ENCODE data around the gene DIP2C. TPM values are rescaled to one million over a fixed set of nuclear protein-coding genes. Genes with fewer than 3 reads are reported as not detected.

The DIP2C gene
- total and polyA plus RNA-seq, 7 experiments from 2014 or later, result 1.1 to 8.7 (median 4.5) TPM

GRCh38 chr10:224571-224970, 464.9 kb downstream of the DIP2C start:
- no peaks in the 10 kb centered on the region for H3K27me3 Mint-ChIP-seq
- ChIA-PET POLR2A (no interaction called here), CTCF (no interaction called here)
- Histone ChIP-seq H3K27ac (ENCODE audit: low read depth, low read length) (no peak overlapping the region), H3K4me3 (ENCODE audit: low read length) (no peak overlapping the region), H3K9me3 (ENCODE audit: control insufficient read depth in 2 of 3, low read length in 3 of 3) (no peaks in the 10 kb centered on the region), H3K4me1 (ENCODE audit: control insufficient read depth in 2 of 2, insufficient read depth in 2 of 2, low read length in 2 of 2) (peaks cover 0 to 6% of the 10 kb centered on the region in 2 donors), H3K36me3 (ENCODE audit: control insufficient read depth in 2 of 3, insufficient read depth in 3 of 3, low read length in 3 of 3) (no peaks in the 10 kb centered on the region), H3K27me3 (ENCODE audit: control insufficient read depth in 2 of 2, insufficient read depth in 2 of 2, low read length in 2 of 2) (no peaks in the 10 kb centered on the region)
- ATAC-seq, result no peak
- DNase-seq, result no peak
- peaks cover 10 to 43% (median 20%) of the 10 kb centered on the region in 7 donors for H3K4me1 Mint-ChIP-seq
- no peak overlapping the region for H3K4me3 Mint-ChIP-seq
- H3K9me3 Mint-ChIP-seq, result no peaks in the 10 kb centered on the region
- peaks cover 0 to 13% (median 4%) of the 10 kb centered on the region in 5 donors for H3K36me3 Mint-ChIP-seq
- intact Hi-C loops (cut with micrococcal nuclease), result no loop called here
- H3K27ac Mint-ChIP-seq, result no peak overlapping the region

Small RNA genes lying within 50 kb of the gene (microRNA-seq; reads per million reads assigned to microRNA genes)
- not detected for gene MIR5699 (ENCODE audit: borderline microRNAs expressed)

Other genes starting within 250 kb of the DIP2C start
- 100 to 1,000 TPM in 2 of 5 experiments, 10 to 100 TPM in 3; 65.2 to 114 (median 96.9) TPM for gene LARP4B, start 242.0 kb upstream of the DIP2C start, total RNA-seq
- 10 to 100 TPM; 31.9 to 39.8 TPM for gene LARP4B, start 242.0 kb upstream of the DIP2C start, polyA plus RNA-seq